ENCODE data around the gene ZNF804B.

DNA sequence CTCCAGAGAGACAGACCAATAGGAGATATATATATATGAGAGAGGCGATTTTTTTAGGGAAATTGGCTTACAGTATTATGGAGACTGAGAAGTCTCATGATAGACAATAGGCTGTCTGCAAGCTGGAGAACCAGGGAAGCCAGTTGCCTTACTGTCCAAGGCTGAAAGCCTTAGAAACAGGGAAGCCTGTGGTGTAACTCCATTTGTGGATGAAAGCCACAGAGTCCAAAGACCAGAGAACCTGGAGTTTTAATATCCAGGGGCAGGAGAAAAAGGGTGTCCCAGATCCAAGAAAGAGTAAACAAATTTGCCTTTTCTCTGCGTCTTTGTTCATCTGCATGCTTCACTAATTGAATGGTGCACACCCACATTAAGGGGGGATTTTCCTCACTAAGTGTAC lies 107.7 kb downstream of the ZNF804B start:
- no peak for TF ChIP-seq POLR2A (IDR thresholded peaks at IDR 0.05; ENCODE audit: low read length)
- no peak for TF ChIP-seq GATA1 (IDR thresholded peaks at IDR 0.05; ENCODE audit: low read depth, low read length)
